Mesendoderm (in vitro differentiated cells): ENCODE measurements around the gene GRM5.
"Not testable (repeated sequence)": the region's sequence is repeated elsewhere in the genome, so short reads cannot be mapped to it uniquely, and the experiment has no call there.

Experiments
- DNase-seq: peaks from one replicate; pipeline ENCODE4 v3.0.0; 2013
- H2AK5ac ChIP-seq: 2 replicates; pipeline ENCODE4 v1.6.1; 2013; ENCODE audit warnings: low read length, inconsistent platforms
- H2BK120ac ChIP-seq: 2 replicates; pipeline ENCODE4 v1.6.1; 2013; ENCODE audit warnings: low read depth, mild to moderate bottlenecking, low read length, moderate library complexity, mixed read lengths
- H2BK15ac ChIP-seq: replicated peaks from 2 replicates; pipeline ENCODE4 v1.6.1; 2013; ENCODE audit warnings: low read depth, mild to moderate bottlenecking, moderate library complexity
- H2BK5ac ChIP-seq: 2 replicates; pipeline ENCODE4 v1.6.1; 2013; ENCODE audit warnings: low read length, inconsistent platforms
- H3K18ac ChIP-seq: 2 replicates; pipeline ENCODE4 v1.6.1; 2013; ENCODE audit warnings: mild to moderate bottlenecking, low read length, mixed read lengths
- H3K23ac ChIP-seq: one replicate; pipeline ENCODE4 v1.6.1; 2013; ENCODE audit warnings: low read length
- H3K27ac ChIP-seq: 2 replicates; pipeline ENCODE4 v1.5.1; 2013; ENCODE audit warnings: low read depth, mild to moderate bottlenecking, inconsistent platforms, low read length, moderate library complexity
- H3K27me3 ChIP-seq: 2 replicates; pipeline ENCODE4 v1.6.1; 2013; ENCODE audit warnings: low read length, control low read depth, mild to moderate bottlenecking, inconsistent platforms; ENCODE audit not compliant: insufficient read depth, poor library complexity
- H3K36me3 ChIP-seq: 2 replicates; pipeline ENCODE4 v1.6.1; 2013; ENCODE audit warnings: low read length, inconsistent platforms; ENCODE audit not compliant: control insufficient read depth, insufficient read depth
- H3K4ac ChIP-seq: one replicate; pipeline ENCODE4 v1.6.1; 2013; ENCODE audit warnings: low read depth, mild to moderate bottlenecking, low read length, moderate library complexity
- H3K4me1 ChIP-seq: 2 replicates; pipeline ENCODE4 v1.6.1; 2013; ENCODE audit warnings: low read depth, low read length, inconsistent platforms; ENCODE audit not compliant: control insufficient read depth
- H3K4me2 ChIP-seq: 2 replicates; pipeline ENCODE4 v1.6.1; 2013; ENCODE audit warnings: low read length
- H3K4me3 ChIP-seq: 2 replicates; pipeline ENCODE4 v1.5.1; 2013; ENCODE audit warnings: mild to moderate bottlenecking, low read length
- H3K56ac ChIP-seq: one replicate; pipeline ENCODE4 v1.6.1; 2013; ENCODE audit warnings: low read length
- H3K79me1 ChIP-seq: 2 replicates; pipeline ENCODE4 v1.6.1; 2013; ENCODE audit warnings: low read length, inconsistent platforms
- H3K79me2 ChIP-seq: 2 replicates; pipeline ENCODE4 v1.6.1; 2013; ENCODE audit warnings: mild to moderate bottlenecking, low read length; ENCODE audit not compliant: control insufficient read depth, insufficient read depth
- H3K9ac ChIP-seq: 2 replicates; pipeline ENCODE4 v1.6.1; 2013; ENCODE audit warnings: low read length, inconsistent platforms
- H4K5ac ChIP-seq: one replicate; pipeline ENCODE4 v1.6.1; 2013; ENCODE audit warnings: low read length
- H4K8ac ChIP-seq: one replicate; pipeline ENCODE4 v1.6.1; 2013; ENCODE audit warnings: low read depth, mild to moderate bottlenecking, control low read depth, low read length, moderate library complexity
- WGBS: extraction: QIAGEN DNeasy Blood & Tissue Kit; methylation state at CpG from one replicate; pipeline ENCODE4 v1.1.7; 2013; ENCODE audit warnings: low lambda C conversion rate, missing lambda C conversion rate; ENCODE audit not compliant: insufficient coverage; ENCODE audit errors: extremely low coverage; 5-methylcytosine and 5-hydroxymethylcytosine counted together

GRM5 gene

DNA sequence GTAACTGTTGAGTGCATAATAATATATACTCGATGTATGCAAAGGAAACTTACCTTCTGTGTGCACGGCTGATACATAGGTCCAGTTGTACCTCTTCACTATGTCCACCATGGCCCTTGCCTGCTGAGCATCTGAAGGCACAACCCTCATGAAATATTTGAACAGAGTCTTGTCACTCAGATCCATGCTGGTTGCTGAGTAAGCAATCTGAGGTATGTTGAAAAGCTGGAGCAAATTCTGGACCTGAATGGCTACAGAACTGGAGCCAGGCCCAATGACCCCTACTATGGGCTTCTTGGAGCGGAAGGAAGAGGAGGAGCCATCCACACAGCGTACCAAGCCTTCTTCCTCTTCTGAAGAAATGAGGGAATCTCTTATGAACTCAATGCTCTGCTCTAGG is 18.6 kb downstream of the GRM5 start:
- not testable (repeated sequence) for H3K56ac ChIP-seq, H3K23ac ChIP-seq, H3K79me1 ChIP-seq, H3K4me1 ChIP-seq, H2BK5ac ChIP-seq, H3K27ac ChIP-seq, H4K8ac ChIP-seq, H2AK5ac ChIP-seq, DNase-seq, H4K5ac ChIP-seq, H2BK120ac ChIP-seq, H3K4ac ChIP-seq, H3K4me3 ChIP-seq, H3K4me2 ChIP-seq, H3K36me3 ChIP-seq, H3K18ac ChIP-seq, H3K9ac ChIP-seq, H3K27me3 ChIP-seq, H3K79me2 ChIP-seq, H2BK15ac ChIP-seq
- no CpG with 5 or more reads among the region's 4 CpGs for whole genome bisulfite sequencing

DNA sequence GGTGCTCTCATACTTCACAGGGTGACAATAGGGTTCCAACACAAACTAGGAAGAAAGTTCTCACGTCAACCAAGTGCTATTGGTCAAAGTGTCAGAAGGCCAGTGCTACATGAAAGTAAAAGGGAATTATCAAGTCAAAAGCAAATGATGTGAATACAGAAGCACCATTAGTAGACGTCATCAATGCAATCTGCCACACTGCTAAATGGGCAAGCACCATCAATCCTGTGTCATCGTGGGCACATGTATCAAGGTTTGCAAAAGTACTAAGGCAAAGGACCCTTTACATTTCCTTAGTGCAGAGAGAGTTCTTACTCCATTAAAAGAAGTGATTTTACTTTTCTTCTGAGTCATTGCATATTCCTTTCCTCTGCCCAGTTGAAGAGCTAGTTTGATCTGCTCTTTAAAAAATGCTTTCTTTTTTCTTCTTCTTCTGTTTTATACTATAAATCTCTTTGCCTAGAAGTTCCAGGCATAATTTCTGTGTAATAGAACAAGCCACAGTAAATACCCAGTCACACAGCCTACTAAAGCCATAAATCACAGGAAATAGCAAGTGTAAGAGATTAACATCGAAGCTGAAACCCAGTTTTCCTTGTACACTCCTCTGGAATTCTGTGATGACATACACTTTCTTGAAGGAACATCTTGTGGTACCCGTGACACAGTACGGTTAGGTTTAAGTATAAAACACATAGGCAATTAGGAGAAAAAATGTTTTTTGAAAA is 21.8 kb downstream of the GRM5 start:
- H2BK5ac ChIP-seq, H3K27me3 ChIP-seq, H3K4me3 ChIP-seq, H3K27ac ChIP-seq, H4K5ac ChIP-seq, H3K79me2 ChIP-seq, H2BK120ac ChIP-seq, DNase-seq, H2BK15ac ChIP-seq, H3K18ac ChIP-seq, H4K8ac ChIP-seq, H3K36me3 ChIP-seq, H3K4me2 ChIP-seq, H3K4me1 ChIP-seq, H3K56ac ChIP-seq, H3K4ac ChIP-seq, H3K9ac ChIP-seq, H3K79me1 ChIP-seq, H2AK5ac ChIP-seq, H3K23ac ChIP-seq: not testable (repeated sequence)
- no CpG with 5 or more reads among the region's 6 CpGs for WGBS

DNA sequence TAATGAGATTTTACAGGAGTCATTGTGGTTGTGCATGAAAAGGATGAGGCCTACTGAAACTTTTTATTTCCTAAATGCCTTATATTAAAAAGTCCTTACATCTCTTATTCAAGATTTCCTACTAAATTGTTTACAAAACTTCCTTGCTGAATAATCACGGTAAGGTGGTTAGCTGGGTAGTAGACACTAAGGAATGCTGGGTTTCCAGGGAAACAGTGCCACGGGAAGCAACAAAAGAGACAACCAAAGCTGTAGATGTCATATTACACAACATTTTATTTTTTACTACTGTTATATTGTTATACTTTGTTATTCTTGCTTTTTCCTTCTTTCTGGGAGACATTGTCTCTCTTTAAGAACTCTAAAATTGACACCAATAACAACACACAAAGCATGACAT is 36.1 kb downstream of the GRM5 start:
- H3K4me2 ChIP-seq, H2AK5ac ChIP-seq, H3K36me3 ChIP-seq, H3K27me3 ChIP-seq, H2BK5ac ChIP-seq, H3K4me3 ChIP-seq, H4K8ac ChIP-seq, DNase-seq, H2BK15ac ChIP-seq, H3K27ac ChIP-seq, H3K79me1 ChIP-seq, H3K4ac ChIP-seq, H3K79me2 ChIP-seq, H3K23ac ChIP-seq, H3K9ac ChIP-seq, H4K5ac ChIP-seq, H3K18ac ChIP-seq, H3K56ac ChIP-seq, H3K4me1 ChIP-seq, H2BK120ac ChIP-seq: not testable (repeated sequence)
- WGBS, result no CpG with 5 or more reads among the region's 2 CpGs

DNA sequence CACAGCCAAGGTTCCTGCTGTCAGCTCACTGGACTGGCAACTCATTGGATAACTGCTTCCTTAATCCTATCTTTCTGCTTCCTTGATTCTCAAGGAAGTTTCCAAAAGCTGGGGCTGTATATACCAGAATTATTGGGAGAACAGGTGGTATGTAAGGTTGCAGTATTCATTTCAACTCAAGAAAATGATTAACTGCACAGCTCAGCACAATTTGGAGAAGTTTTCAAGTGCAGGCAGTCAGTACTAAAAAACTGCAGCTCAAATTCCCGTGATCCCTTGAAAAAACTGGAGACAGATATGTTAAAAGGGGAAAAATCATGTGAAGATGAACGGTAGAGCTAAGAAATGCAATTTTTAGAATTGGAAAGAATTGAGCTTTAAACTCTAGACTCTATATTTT is 44.4 kb downstream of the GRM5 start:
- Histone ChIP-seq H3K4ac (no peak overlapping the region), H3K4me3 (no peak overlapping the region), H3K27me3 (no peaks in the 10 kb centered on the region), H2BK15ac (no peak overlapping the region), H3K23ac (no peak overlapping the region), H3K56ac (no peak overlapping the region), H4K8ac (no peak overlapping the region), H3K36me3 (no peaks in the 10 kb centered on the region), H2AK5ac (no peak overlapping the region), H2BK120ac (no peak overlapping the region), H3K9ac (no peak overlapping the region), H3K79me2 (no peaks in the 10 kb centered on the region), H3K27ac (no peak overlapping the region), H3K4me1 (no peaks in the 10 kb centered on the region), H4K5ac (no peak overlapping the region), H3K4me2 (no peak overlapping the region), H3K18ac (no peak overlapping the region), H2BK5ac (no peak overlapping the region), H3K79me1 (no peaks in the 10 kb centered on the region)
- WGBS, result no CpG with 5 or more reads among the region's 2 CpGs
- DNase-seq, result no peak

DNA sequence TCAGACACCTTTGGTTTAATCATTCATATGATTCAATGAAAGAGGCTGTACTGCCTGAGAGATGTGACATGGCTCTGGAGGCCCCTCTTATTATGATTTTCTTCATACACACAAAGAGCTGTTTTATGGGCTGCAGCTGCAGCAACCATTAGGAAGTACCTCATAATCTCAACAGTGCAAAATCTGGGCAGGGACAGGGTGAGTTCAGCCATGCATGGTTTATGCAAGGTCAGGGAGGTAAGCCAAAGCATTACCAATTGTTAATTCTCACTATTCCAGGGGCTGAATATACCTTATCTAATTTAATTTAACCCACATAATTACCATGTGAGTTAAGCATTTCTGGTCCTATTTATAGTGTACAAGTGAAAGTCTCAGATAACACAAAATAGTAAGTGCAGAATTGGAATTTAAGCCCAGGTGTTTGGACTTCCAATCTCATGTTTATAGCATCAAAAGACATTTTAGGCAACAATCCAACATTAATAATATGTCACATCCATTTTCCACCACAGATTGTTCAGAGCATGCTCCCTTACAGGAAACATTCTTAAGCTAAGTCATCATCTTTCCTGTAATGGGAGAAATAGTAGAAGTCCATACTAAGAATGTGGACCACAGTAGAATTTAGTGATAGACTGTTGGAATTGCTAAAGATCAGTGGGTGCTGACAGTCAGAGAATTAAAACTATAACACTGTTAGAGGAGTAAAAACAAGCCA is 45.8 kb downstream of the GRM5 start:
- not testable (repeated sequence) for H2BK5ac ChIP-seq, H3K23ac ChIP-seq, H3K79me1 ChIP-seq, H3K79me2 ChIP-seq, H3K4me1 ChIP-seq, H3K36me3 ChIP-seq, H2BK120ac ChIP-seq, H3K4me2 ChIP-seq, H3K18ac ChIP-seq, H3K4me3 ChIP-seq, DNase-seq, H4K8ac ChIP-seq, H2AK5ac ChIP-seq, H3K4ac ChIP-seq, H2BK15ac ChIP-seq, H3K27ac ChIP-seq, H3K27me3 ChIP-seq, H3K9ac ChIP-seq, H3K56ac ChIP-seq, H4K5ac ChIP-seq

DNA sequence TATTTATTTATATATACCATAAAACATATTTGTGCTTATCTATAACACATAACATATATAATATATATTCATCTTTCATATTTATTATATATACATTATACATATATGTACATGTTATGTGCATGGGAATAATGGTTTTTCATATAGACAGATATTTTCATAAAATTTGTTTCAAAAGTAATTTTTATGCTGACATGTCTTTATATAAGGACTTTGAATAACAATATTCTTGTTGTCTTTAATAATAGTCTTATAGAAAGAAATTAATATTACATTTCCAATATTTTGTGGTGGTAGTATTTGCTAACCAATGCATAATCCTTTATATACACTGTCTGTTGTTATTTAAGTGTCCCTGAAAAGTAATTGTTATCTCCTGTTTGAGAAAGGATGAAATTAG is 49.6 kb downstream of the GRM5 start:
- Histone ChIP-seq H2BK15ac (no peak overlapping the region), H3K79me1 (no peaks in the 10 kb centered on the region), H2BK120ac (no peak overlapping the region), H3K27me3 (no peaks in the 10 kb centered on the region), H3K36me3 (no peaks in the 10 kb centered on the region), H3K79me2 (no peaks in the 10 kb centered on the region), H3K4me1 (no peaks in the 10 kb centered on the region), H4K5ac (no peak overlapping the region), H3K4ac (no peak overlapping the region), H3K27ac (no peak overlapping the region), H2AK5ac (no peak overlapping the region), H4K8ac (no peak overlapping the region), H3K23ac (no peak overlapping the region), H3K56ac (no peak overlapping the region), H2BK5ac (no peak overlapping the region), H3K9ac (no peak overlapping the region), H3K4me3 (no peak overlapping the region), H3K4me2 (no peak overlapping the region), H3K18ac (no peak overlapping the region)
- no peak for DNase-seq
